HG02763 (cell line): ENCODE data around the gene CD28.
"Not testable (repeated sequence)": the region's sequence is repeated elsewhere in the genome, so short reads cannot be mapped to it uniquely, and the experiment has no call there.

Source experiments
- ATAC-seq: cut with Tn5 transposase; IDR thresholded peaks from one replicate; pipeline ENCODE4 v1.9.1; 2021; ENCODE audit warnings: mild to moderate bottlenecking, moderate library complexity; ENCODE audit not compliant: unreplicated experiment

The CD28 gene

GRCh38 chr2:203743441-203743981 is 37.1 kb downstream of the CD28 start:
- no peak for ATAC-seq

- no peak for ATAC-seq
Observed at GRCh38 chr2:203744091-203744490, 37.7 kb downstream of the CD28 start.

GRCh38 chr2:203745267-203745666 is 38.8 kb downstream of the CD28 start:
- no peak for ATAC-seq

- no peak for ATAC-seq
Observed at GRCh38 chr2:203748331-203749126, 42.1 kb downstream of the CD28 start.

GRCh38 chr2:203750346-203751068 is 44.1 kb downstream of the CD28 start:
- ATAC-seq = no peak

- no peak for ATAC-seq
Observed at GRCh38 chr2:203751685-203752271, 45.3 kb downstream of the CD28 start.

- no peak for ATAC-seq
Observed at GRCh38 chr2:203756161-203756560, 49.7 kb downstream of the CD28 start.

- ATAC-seq = no peak
Observed at GRCh38 chr2:203758841-203759689, 52.6 kb downstream of the CD28 start.

- no peak for ATAC-seq
Observed at GRCh38 chr2:203759690-203760365, 53.4 kb downstream of the CD28 start.

GRCh38 chr2:203761121-203761520 is 54.7 kb downstream of the CD28 start:
- ATAC-seq = no peak

GRCh38 chr2:203763241-203763937 is 57.0 kb downstream of the CD28 start:
- ATAC-seq = no peak

GRCh38 chr2:203763938-203764664 is 57.7 kb downstream of the CD28 start:
- no peak for ATAC-seq

GRCh38 chr2:203772456-203773165 is 66.2 kb downstream of the CD28 start:
- no peak for ATAC-seq

- ATAC-seq = no peak
Observed at GRCh38 chr2:203774760-203775159, 68.3 kb downstream of the CD28 start.

GRCh38 chr2:203775684-203776083 is 69.2 kb downstream of the CD28 start:
- no peak for ATAC-seq

- no peak for ATAC-seq
Observed at GRCh38 chr2:203777030-203777429, 70.6 kb downstream of the CD28 start.

- ATAC-seq = not testable (repeated sequence)
Observed at GRCh38 chr2:203779477-203780073, 73.1 kb downstream of the CD28 start.

- no peak for ATAC-seq
Observed at GRCh38 chr2:203780231-203780630, 73.8 kb downstream of the CD28 start.
